ENCODE results near the gene ZNF565. TPM values are rescaled to one million over a fixed set of nuclear protein-coding genes. Genes with fewer than 3 reads are reported as not detected.

ZNF565 gene
- polyA plus RNA-seq, 2 of the 4 experiments (the other 2 are of a cell fraction): 4.5 to 5.6 TPM

DNA sequence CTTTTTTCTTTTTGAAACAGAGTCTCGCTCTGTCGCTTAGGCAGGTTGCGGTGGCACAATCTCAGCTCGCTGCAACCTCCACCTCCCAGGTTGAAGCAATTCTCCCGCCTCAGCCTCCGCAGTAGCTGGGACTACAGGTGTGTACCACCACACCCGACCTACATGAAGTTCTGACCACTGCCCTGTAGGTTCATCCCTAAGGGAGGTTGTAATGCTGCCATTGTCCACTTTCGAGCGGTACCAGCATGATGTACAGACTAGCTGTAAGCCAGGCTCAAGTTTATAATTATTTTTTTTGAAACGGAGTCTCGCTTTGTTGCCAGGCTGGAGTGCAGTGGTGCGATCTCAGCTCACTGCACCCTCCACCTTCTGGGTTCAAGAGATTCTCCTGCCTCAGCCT lies 50.7 kb downstream of the ZNF565 start:
- no peaks in the 10 kb centered on the region for H3K9me3 ChIP-seq
- H3K27ac ChIP-seq: no peak overlapping the region
- H3K4me2 ChIP-seq: no peak overlapping the region
- WGBS (ENCODE audit: missing lambda C conversion rate): 94% methylated on average over 12 of the region's 12 CpGs
- no peak for DNase-seq (ENCODE audit: low read depth in 1 of 2, low spot score in 1 of 2)
- no peak for TF ChIP-seq TP53 (CRISPR knock-in tag; IDR thresholded peaks at IDR 0.05)
- no peak for TF ChIP-seq JUN (IDR thresholded peaks at IDR 0.05)
- ChIA-PET CTCF (interaction anchor here (1.0 to 19.9 kb wide), 11 partner anchors 9 to 103 kb away, joined by 3 to 398 read pairs (median 5); partner anchors contain the start of genes CAPNS1 and COX7A1), POLR2A (interaction anchor here (1.6 kb wide), 1 partner anchor 24 kb away, joined by 4 read pairs; no protein-coding TSS in a partner anchor)
- H3K4me1 ChIP-seq: no peaks in the 10 kb centered on the region
- H3K4me3 ChIP-seq: no peak overlapping the region
- no peak for FAIRE-seq
- peak; percentile 18 to 67; a peak in 2 of 6 replicates for ATAC-seq

DNA sequence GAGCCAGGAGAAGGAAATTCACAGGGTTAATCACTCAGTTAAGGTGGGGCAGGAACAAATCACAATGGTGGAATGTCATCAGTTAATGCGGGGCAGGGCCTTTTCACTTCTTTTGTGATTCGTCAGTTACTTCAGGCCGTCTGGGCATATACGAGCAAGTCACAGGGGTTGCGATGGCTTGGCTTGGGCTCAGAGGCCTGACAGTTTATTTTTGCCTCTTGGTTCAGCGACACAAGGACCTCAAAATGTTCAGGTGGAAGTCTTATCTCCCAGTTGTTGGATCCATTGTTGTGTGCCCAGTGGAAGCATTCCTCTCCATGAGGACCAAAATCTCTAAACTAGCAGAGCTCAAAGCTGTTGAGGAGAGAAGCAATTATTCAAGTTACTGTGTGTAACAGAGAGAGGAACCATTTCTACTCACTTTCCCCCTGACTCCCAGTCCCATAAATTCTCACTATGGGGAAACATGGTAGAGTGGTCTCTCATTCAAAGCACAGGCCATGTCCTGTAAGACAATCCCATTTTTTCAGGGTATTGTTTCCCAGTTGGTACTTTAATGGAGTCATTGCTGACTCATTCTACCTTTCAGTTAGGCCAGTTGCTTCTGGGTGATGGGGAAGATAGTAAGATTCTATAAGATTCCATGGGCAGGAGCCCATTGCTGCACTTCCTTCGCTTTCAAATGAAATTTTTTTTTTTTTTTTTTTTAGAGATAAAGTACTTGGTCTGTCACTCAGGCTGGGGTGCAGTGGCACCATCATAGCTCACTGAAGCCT lies 53.5 kb downstream of the ZNF565 start:
- FAIRE-seq (no peak), ATAC-seq (peak; percentile 23 to 43; a peak in 4 of 6 replicates), DNase-seq (ENCODE audit: low read depth in 1 of 2, low spot score in 1 of 2) (no peak)
- Histone ChIP-seq H3K9me3 (no peaks in the 10 kb centered on the region), H3K4me2 (no peak overlapping the region), H3K4me3 (no peak overlapping the region), H3K4me1 (no peaks in the 10 kb centered on the region), H3K27ac (peak overlapping the region in 1 of 2 experiments; percentile 20; a peak in 1 of 6 replicates)
- CTCF ChIA-PET: interaction anchor here (0.7 to 2.0 kb wide), 4 partner anchors 9 to 33 kb away, joined by 3 to 7 read pairs (median 4); partner anchors contain the start of gene COX7A1
- TF ChIP-seq, protein P1, sequence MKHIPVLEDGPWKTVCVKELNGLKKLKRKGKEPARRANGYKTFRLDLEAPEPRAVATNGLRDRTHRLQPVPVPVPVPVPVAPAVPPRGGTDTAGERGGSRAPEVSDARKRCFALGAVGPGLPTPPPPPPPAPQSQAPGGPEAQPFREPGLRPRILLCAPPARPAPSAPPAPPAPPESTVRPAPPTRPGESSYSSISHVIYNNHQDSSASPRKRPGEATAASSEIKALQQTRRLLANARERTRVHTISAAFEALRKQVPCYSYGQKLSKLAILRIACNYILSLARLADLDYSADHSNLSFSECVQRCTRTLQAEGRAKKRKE (CRISPR knock-in tag; IDR thresholded peaks at IDR 0.05; ENCODE audit: low read depth): no peak
- TF ChIP-seq POLR2AphosphoS2 (conservative IDR thresholded peaks at IDR 0.05; ENCODE audit: low read length): 0 out of 2 replicates have a peak, but pooled peaks have one; percentile 63
- POLR2A ChIA-PET: no interaction called here
- WGBS (ENCODE audit: missing lambda C conversion rate): 92% methylated on average over 7 of the region's 7 CpGs

DNA sequence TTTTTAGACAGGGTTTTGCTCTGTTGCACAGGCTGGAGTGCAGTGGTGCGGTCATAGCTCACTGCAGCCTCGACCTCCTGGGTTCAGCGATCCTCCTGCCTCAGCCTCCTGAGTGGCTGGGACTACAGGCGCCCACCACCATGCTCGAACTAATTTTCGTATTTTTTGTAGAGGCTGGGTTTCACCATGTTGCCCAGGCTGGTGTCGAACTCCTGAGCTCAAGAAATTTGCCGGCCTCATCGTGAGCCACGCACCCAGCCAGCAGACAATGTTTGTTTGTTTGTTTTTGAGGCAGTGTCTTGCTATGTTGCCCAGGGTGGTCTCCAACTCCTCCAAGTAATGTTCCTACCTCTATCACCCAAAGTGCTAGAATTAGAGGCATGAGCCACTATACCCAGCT lies 61.3 kb downstream of the ZNF565 start:
- TF ChIP-seq ZC3H11A (IDR thresholded peaks at IDR 0.05) (no peak), HOXB5 (CRISPR knock-in tag; IDR thresholded peaks at IDR 0.05) (no peak), TFCP2L1 (CRISPR knock-in tag; IDR thresholded peaks at IDR 0.05) (no peak), ESRRA (IDR thresholded peaks at IDR 0.05; ENCODE audit: borderline replicate concordance, low read length) (no peak), NFE2L2 (conservative IDR thresholded peaks at IDR 0.05; ENCODE audit: low read length) (no peak), HOXA7 (CRISPR knock-in tag; IDR thresholded peaks at IDR 0.05) (no peak), CHD4 (IDR thresholded peaks at IDR 0.05; ENCODE audit: borderline replicate concordance) (no peak)
- TF ChIP-seq, protein P2, sequence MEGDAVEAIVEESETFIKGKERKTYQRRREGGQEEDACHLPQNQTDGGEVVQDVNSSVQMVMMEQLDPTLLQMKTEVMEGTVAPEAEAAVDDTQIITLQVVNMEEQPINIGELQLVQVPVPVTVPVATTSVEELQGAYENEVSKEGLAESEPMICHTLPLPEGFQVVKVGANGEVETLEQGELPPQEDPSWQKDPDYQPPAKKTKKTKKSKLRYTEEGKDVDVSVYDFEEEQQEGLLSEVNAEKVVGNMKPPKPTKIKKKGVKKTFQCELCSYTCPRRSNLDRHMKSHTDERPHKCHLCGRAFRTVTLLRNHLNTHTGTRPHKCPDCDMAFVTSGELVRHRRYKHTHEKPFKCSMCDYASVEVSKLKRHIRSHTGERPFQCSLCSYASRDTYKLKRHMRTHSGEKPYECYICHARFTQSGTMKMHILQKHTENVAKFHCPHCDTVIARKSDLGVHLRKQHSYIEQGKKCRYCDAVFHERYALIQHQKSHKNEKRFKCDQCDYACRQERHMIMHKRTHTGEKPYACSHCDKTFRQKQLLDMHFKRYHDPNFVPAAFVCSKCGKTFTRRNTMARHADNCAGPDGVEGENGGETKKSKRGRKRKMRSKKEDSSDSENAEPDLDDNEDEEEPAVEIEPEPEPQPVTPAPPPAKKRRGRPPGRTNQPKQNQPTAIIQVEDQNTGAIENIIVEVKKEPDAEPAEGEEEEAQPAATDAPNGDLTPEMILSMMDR (IDR thresholded peaks at IDR 0.05): no peak
- CTCF ChIA-PET: interaction anchor here (0.7 to 7.2 kb wide), 8 partner anchors 9 to 1753 kb away, joined by 3 to 67 read pairs (median 6); partner anchors contain the start of gene WDR87
- no peak for DNase-seq (ENCODE audit: low read depth in 1 of 2, low spot score in 1 of 2)
- POLR2A ChIA-PET: interaction anchor here (0.9 to 2.0 kb wide), 2 partner anchors 25 to 38 kb away, joined by 4 to 5 read pairs; partner anchors contain the start of gene POLR2I
- no peak overlapping the region for H3K4me2 ChIP-seq
- no peak overlapping the region for H3K27ac ChIP-seq
- ATAC-seq: no peak
- WGBS (ENCODE audit: missing lambda C conversion rate): 96% methylated on average over 10 of the region's 10 CpGs
- FAIRE-seq: no peak
- no peak overlapping the region for H3K4me3 ChIP-seq
- no peaks in the 10 kb centered on the region for H3K4me1 ChIP-seq
- H3K9me3 ChIP-seq: no peaks in the 10 kb centered on the region

DNA sequence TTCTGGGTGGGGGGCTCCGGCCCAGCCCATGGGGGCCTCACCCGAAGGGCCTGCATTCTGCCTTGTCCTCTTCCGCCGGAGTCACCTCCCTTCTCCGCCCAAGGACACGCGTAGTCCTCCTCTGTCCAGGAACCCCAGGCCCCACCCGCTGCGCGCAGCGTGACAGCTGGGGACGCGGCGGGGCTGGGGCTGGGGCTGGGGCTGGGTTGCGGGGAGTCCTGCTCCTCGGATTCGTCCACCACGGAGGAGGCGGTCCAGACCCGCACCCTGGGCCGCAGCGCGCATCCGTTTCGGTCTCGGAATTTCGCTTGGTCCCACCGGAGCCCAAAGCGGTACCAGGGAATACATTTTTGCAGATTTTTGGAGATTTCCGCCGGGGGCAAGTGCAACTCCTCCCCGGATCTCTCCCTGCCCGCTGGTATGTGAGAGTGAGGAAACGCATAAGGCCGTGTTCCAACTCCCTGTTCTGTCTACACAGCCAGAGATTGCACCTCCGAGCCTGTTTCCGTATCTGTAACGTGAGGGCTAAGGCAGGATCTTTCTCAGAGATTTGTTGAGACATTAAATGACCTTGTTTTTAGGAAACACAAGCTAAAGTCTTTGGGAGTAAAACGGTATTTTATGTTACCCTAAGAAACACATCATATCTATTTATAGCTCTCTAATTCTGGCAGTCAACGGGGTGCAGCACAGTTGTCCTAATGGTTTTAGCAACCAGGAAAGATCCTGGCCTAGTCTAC lies 61.9 kb downstream of the ZNF565 start, which contains the start of gene COX7A1:
Gene COX7A1, minus strand, starts transcription at position 96 of the 740 bp plus-strand sequence. Its CDS starts 40 bp downstream, at position 56.
- H3K4me2 ChIP-seq: no peak within 1 kb of the TSS
- ChIA-PET POLR2A (interaction anchor here (0.5 to 2.0 kb wide), 3 partner anchors 25 to 236 kb away, joined by 4 to 6 read pairs (median 5); partner anchors contain the start of gene POLR2I), CTCF (interaction anchor here (0.7 to 7.2 kb wide), 8 partner anchors 9 to 1754 kb away, joined by 3 to 67 read pairs (median 6); partner anchors contain the start of gene WDR87)
- TF ChIP-seq SREBF2 (IDR thresholded peaks at IDR 0.05): no peak
- TF ChIP-seq ZNF302 (CRISPR knock-in tag; IDR thresholded peaks at IDR 0.05): no peak
- TF ChIP-seq ESRRA (IDR thresholded peaks at IDR 0.05; ENCODE audit: borderline replicate concordance, low read length): no peak
- TF ChIP-seq NFE2L2 (conservative IDR thresholded peaks at IDR 0.05; ENCODE audit: low read length): no peak
- no peak for TF ChIP-seq FOSL2 (IDR thresholded peaks at IDR 0.05)
- TF ChIP-seq FOSL2 (CRISPR knock-in tag; IDR thresholded peaks at IDR 0.05): no peak
- no peak for TF ChIP-seq HDAC2 (IDR thresholded peaks at IDR 0.05)
- TF ChIP-seq, protein P3, sequence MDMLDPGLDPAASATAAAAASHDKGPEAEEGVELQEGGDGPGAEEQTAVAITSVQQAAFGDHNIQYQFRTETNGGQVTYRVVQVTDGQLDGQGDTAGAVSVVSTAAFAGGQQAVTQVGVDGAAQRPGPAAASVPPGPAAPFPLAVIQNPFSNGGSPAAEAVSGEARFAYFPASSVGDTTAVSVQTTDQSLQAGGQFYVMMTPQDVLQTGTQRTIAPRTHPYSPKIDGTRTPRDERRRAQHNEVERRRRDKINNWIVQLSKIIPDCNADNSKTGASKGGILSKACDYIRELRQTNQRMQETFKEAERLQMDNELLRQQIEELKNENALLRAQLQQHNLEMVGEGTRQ (IDR thresholded peaks at IDR 0.05): no peak
- TF ChIP-seq EHF (CRISPR knock-in tag; IDR thresholded peaks at IDR 0.05): no peak
- no peak for TF ChIP-seq MYC (IDR thresholded peaks at IDR 0.05; ENCODE audit: borderline replicate concordance, low read length)
- no peak for TF ChIP-seq FOSB (CRISPR knock-in tag; IDR thresholded peaks at IDR 0.05)
- TF ChIP-seq NPAS2 (CRISPR knock-in tag; IDR thresholded peaks at IDR 0.05; ENCODE audit: borderline replicate concordance): no peak
- 94% methylated on average over 40 of the region's 40 CpGs for WGBS (ENCODE audit: missing lambda C conversion rate)
- FAIRE-seq: peak; percentile 32
- no peak within 1 kb of the TSS for H3K27ac ChIP-seq
- no peak for DNase-seq (ENCODE audit: low read depth in 1 of 2, low spot score in 1 of 2)
- peak in 1 of 2 experiments; percentile 5; a peak in 1 of 6 replicates for ATAC-seq
- no peak within 1 kb of the TSS for H3K4me3 ChIP-seq
- H3K9me3 ChIP-seq: no peaks in the 10 kb centered on the region
- no peaks in the 10 kb centered on the region for H3K4me1 ChIP-seq

Measured in A549 (cell line).